Neuronal stem cell (in vitro differentiated cells): ENCODE measurements around the gene NUDT10. TPM values are rescaled to one million over a fixed set of nuclear protein-coding genes. Genes with fewer than 3 reads are reported as not detected.

Experiments
- DNase-seq: peaks from one replicate; pipeline ENCODE4 v3.0.0-alpha.2; 2013; ENCODE audit warnings: low spot score
- H2AFZ ChIP-seq: one replicate; pipeline ENCODE4 v1.6.1; 2013; ENCODE audit warnings: mild to moderate bottlenecking, low read length, inconsistent platforms
- H2AK5ac ChIP-seq: 2 replicates; pipeline ENCODE4 v1.6.1; 2013; ENCODE audit warnings: low read depth, mild to moderate bottlenecking, inconsistent platforms, low read length, moderate library complexity, mixed read lengths
- H2BK120ac ChIP-seq: 2 replicates; pipeline ENCODE4 v1.6.1; 2013; ENCODE audit warnings: low read depth, mild to moderate bottlenecking, inconsistent platforms, low read length, moderate library complexity, mixed read lengths
- H2BK12ac ChIP-seq: one replicate; pipeline ENCODE4 v1.6.1; 2013; ENCODE audit warnings: low read length, inconsistent platforms
- H2BK15ac ChIP-seq: 2 replicates; pipeline ENCODE4 v1.6.1; 2013; ENCODE audit warnings: mild to moderate bottlenecking, low read length, inconsistent platforms, mixed read lengths
- H2BK5ac ChIP-seq: one replicate; pipeline ENCODE4 v1.6.1; 2013; ENCODE audit warnings: inconsistent platforms, mild to moderate bottlenecking, low read length, moderate library complexity
- H3K14ac ChIP-seq: one replicate; pipeline ENCODE4 v1.6.1; 2013; ENCODE audit warnings: low read length, inconsistent platforms
- H3K18ac ChIP-seq: 2 replicates; pipeline ENCODE4 v1.6.1; 2013; ENCODE audit warnings: low read length, inconsistent platforms
- H3K23ac ChIP-seq: 2 replicates; pipeline ENCODE4 v1.6.1; 2013; ENCODE audit warnings: low read depth, mild to moderate bottlenecking, mixed read lengths, low read length, inconsistent platforms; ENCODE audit not compliant: poor library complexity
- H3K27ac ChIP-seq: replicated peaks from 3 replicates; pipeline ENCODE4 v1.5.1; 2013; ENCODE audit warnings: low read length, inconsistent platforms
- H3K27me3 ChIP-seq, 3 experiments: 2 replicates each; pipeline ENCODE4 v1.6.1; 2013; ENCODE audit warnings: low read length in 3 of 3, mild to moderate bottlenecking in 2 of 3, inconsistent platforms in 1 of 3, low read depth in 1 of 3, mixed read lengths in 1 of 3, moderate library complexity in 1 of 3; ENCODE audit not compliant: control insufficient read depth in 3 of 3, insufficient read depth in 3 of 3
- H3K36me3 ChIP-seq, 2 donors: replicated peaks in 1 of 2; 2 replicates each; pipeline ENCODE4 v1.6.1; 2013; ENCODE audit warnings: low read length in 2 of 2; ENCODE audit not compliant: control insufficient read depth in 2 of 2, insufficient read depth in 2 of 2
- H3K4ac ChIP-seq: 2 replicates; pipeline ENCODE4 v1.6.1; 2013; ENCODE audit warnings: inconsistent platforms, mild to moderate bottlenecking, low read length, moderate library complexity
- H3K4me1 ChIP-seq, 2 donors: 1 replicate in 1 of 2; 2 replicates in 1 of 2; pipeline ENCODE4 v1.6.1; 2013; ENCODE audit warnings: low read length in 2 of 2, low read depth in 1 of 2; ENCODE audit not compliant: control insufficient read depth in 2 of 2, insufficient read depth in 1 of 2
- H3K4me2 ChIP-seq: one replicate; pipeline ENCODE4 v1.6.1; 2013; ENCODE audit warnings: mild to moderate bottlenecking, low read length, inconsistent platforms; ENCODE audit not compliant: insufficient read depth, poor library complexity, severe bottlenecking
- H3K4me3 ChIP-seq, 2 donors: 2 replicates each; pipeline ENCODE4 v1.5.1; 2013; ENCODE audit warnings: low read length in 2 of 2, mild to moderate bottlenecking in 2 of 2, inconsistent platforms in 1 of 2, moderate library complexity in 1 of 2
- H3K79me1 ChIP-seq: one replicate; pipeline ENCODE4 v1.6.1; 2013; ENCODE audit warnings: low read depth, mild to moderate bottlenecking, inconsistent platforms, low read length, moderate library complexity
- H3K9ac ChIP-seq: one replicate; pipeline ENCODE4 v1.6.1; 2013; ENCODE audit warnings: mild to moderate bottlenecking, low read depth, low read length, inconsistent platforms; ENCODE audit not compliant: poor library complexity
- H3K9me3 ChIP-seq, 2 donors: replicated peaks in 1 of 2; 2 replicates each; pipeline versions ENCODE3 to v1.6.1; 2013; ENCODE audit warnings: low read length in 2 of 2, mild to moderate bottlenecking in 2 of 2, inconsistent platforms in 1 of 2, low read depth in 1 of 2, mixed read lengths in 1 of 2, moderate library complexity in 1 of 2; ENCODE audit not compliant: control insufficient read depth in 2 of 2, insufficient read depth in 1 of 2
- H4K8ac ChIP-seq: one replicate; pipeline ENCODE4 v1.6.1; 2013; ENCODE audit warnings: low read depth, mild to moderate bottlenecking, inconsistent platforms, low read length, moderate library complexity
- H4K91ac ChIP-seq: one replicate; pipeline ENCODE4 v1.6.1; 2013; ENCODE audit warnings: low read length, low read depth, mild to moderate bottlenecking, inconsistent platforms; ENCODE audit not compliant: poor library complexity
- WGBS, 2 donors: extraction: QIAGEN DNeasy Blood & Tissue Kit; methylation state at CpG; one replicate each; pipeline ENCODE4 v1.1.7; 2013; ENCODE audit warnings: missing lambda C conversion rate in 2 of 2, mixed read lengths in 1 of 2; ENCODE audit not compliant: insufficient read length in 2 of 2, insufficient replicate concordance in 1 of 2; ENCODE audit errors: extremely low coverage in 2 of 2; 5-methylcytosine and 5-hydroxymethylcytosine counted together
- polyA plus RNA-seq, 2 experiments: library from polyadenylated mRNA; stranded (reverse); fragments of 200-250 nt; gene quantifications; one replicate each; pipeline ENCODE4 v1.2.3, GENCODE V29; 2013

NUDT10 gene
- polyA plus RNA-seq (2013, experiment 1 of 2), result 18.1 TPM
- 18.1 TPM for polyA plus RNA-seq (2013, experiment 2 of 2)

- H2BK120ac ChIP-seq, result no peak within 1 kb of the TSS
- peak within 1 kb of the TSS; percentile 49 for H3K27ac ChIP-seq
- peak within 1 kb of the TSS; percentile 54 for H3K4me2 ChIP-seq
- no peak within 1 kb of the TSS for H4K91ac ChIP-seq
- peak within 1 kb of the TSS; percentile 56 for H3K14ac ChIP-seq
- H3K4me1 ChIP-seq, result no peaks in the 10 kb centered on the region
- peak; percentile 75 for DNase-seq
- H3K36me3 ChIP-seq, result no peaks in the 10 kb centered on the region
- H3K23ac ChIP-seq, result no peak within 1 kb of the TSS
- H4K8ac ChIP-seq, result no peak within 1 kb of the TSS
- H3K4me3 ChIP-seq, result peak within 1 kb of the TSS; percentile 50 to 84
- no peak within 1 kb of the TSS for H3K4ac ChIP-seq
- H2AK5ac ChIP-seq, result no peak within 1 kb of the TSS
- no peaks in the 10 kb centered on the region for H3K79me1 ChIP-seq
- no peak within 1 kb of the TSS for H2BK12ac ChIP-seq
- H3K27me3 ChIP-seq, result peaks cover 0 to 22% (median 0%) of the 10 kb centered on the region in 3 experiments
- H3K9ac ChIP-seq, result peak within 1 kb of the TSS; percentile 78
- no CpG with 5 or more reads among the region's 68 CpGs for WGBS, 2 donors
- no peaks in the 10 kb centered on the region for H3K9me3 ChIP-seq
- no peak within 1 kb of the TSS for H2BK5ac ChIP-seq
- peak within 1 kb of the TSS; percentile 81 for H3K18ac ChIP-seq
- H2AFZ ChIP-seq, result peak within 1 kb of the TSS; percentile 91
- H2BK15ac ChIP-seq, result no peak within 1 kb of the TSS
These were observed at the start of gene NUDT10 for GRCh38 chrX:51332188-51332942. Gene NUDT10 (plus strand): TSS chrX:51332822. CDS start chrX:51332966, 144 bp downstream.

- Histone ChIP-seq H3K27ac (no peak overlapping the region), H3K23ac (no peak overlapping the region), H2BK12ac (no peak overlapping the region), H2BK5ac (no peak overlapping the region), H2AK5ac (no peak overlapping the region), H4K8ac (no peak overlapping the region), H3K18ac (no peak overlapping the region), H2AFZ (no peak overlapping the region), H3K14ac (no peak overlapping the region), H3K9me3 (no peaks in the 10 kb centered on the region), H3K79me1 (no peaks in the 10 kb centered on the region), H3K4me1 (no peaks in the 10 kb centered on the region), H3K27me3 (no peaks in the 10 kb centered on the region), H4K91ac (no peak overlapping the region), H3K4me2 (no peak overlapping the region), H2BK120ac (no peak overlapping the region), H3K36me3 (no peaks in the 10 kb centered on the region), H3K9ac (no peak overlapping the region), H2BK15ac (no peak overlapping the region), H3K4me3 (no peak overlapping the region), H3K4ac (no peak overlapping the region)
- WGBS, 2 donors, result no CpG with 5 or more reads among the region's 3 CpGs
- no peak for DNase-seq
These were observed 40.2 kb upstream of the NUDT10 start for GRCh38 chrX:51292421-51292820.

- no peak overlapping the region for H3K18ac ChIP-seq
- no peak overlapping the region for H3K9ac ChIP-seq
- no peak overlapping the region for H2AK5ac ChIP-seq
- H2BK5ac ChIP-seq, result no peak overlapping the region
- no peak overlapping the region for H2AFZ ChIP-seq
- no peaks in the 10 kb centered on the region for H3K27me3 ChIP-seq
- no peak overlapping the region for H2BK120ac ChIP-seq
- H4K91ac ChIP-seq, result no peak overlapping the region
- H3K23ac ChIP-seq, result no peak overlapping the region
- no peak overlapping the region for H3K4me2 ChIP-seq
- H3K79me1 ChIP-seq, result no peaks in the 10 kb centered on the region
- H3K36me3 ChIP-seq, result no peaks in the 10 kb centered on the region
- H3K4me3 ChIP-seq, result no peak overlapping the region
- WGBS, 2 donors, result no CpG with 5 or more reads among the region's 2 CpGs
- no peak for DNase-seq
- no peaks in the 10 kb centered on the region for H3K9me3 ChIP-seq
- no peak overlapping the region for H2BK15ac ChIP-seq
- no peak overlapping the region for H3K4ac ChIP-seq
- no peaks in the 10 kb centered on the region for H3K4me1 ChIP-seq
- no peak overlapping the region for H3K14ac ChIP-seq
- no peak overlapping the region for H3K27ac ChIP-seq
- no peak overlapping the region for H2BK12ac ChIP-seq
- H4K8ac ChIP-seq, result no peak overlapping the region
These were observed 36.5 kb upstream of the NUDT10 start for GRCh38 chrX:51296138-51296537.

DNA sequence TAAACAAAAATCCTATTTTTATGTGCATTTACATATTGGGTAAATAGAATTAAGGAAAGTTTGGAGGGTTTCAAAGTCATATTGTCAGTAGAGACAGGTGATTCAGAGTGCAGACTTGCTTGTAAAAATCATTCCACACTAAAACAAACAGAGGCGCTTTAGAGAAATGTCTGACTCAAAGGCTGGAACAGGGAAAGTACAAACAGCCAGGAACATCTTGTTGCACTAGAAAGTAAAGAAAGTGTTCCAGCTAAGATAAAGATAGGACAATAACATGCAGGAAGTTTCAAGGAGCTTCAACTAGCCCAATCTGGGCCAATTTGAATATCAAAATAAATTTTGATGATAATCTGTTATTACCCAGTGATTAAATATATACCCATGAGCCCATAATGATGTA is 16.4 kb upstream of the NUDT10 start:
- Histone ChIP-seq H3K27ac (no peak overlapping the region), H3K23ac (no peak overlapping the region), H3K9me3 (no peaks in the 10 kb centered on the region), H2BK120ac (no peak overlapping the region), H3K79me1 (no peaks in the 10 kb centered on the region), H3K4me2 (no peak overlapping the region), H3K4ac (no peak overlapping the region), H3K9ac (no peak overlapping the region), H3K4me3 (no peak overlapping the region), H2AK5ac (no peak overlapping the region), H4K91ac (no peak overlapping the region), H2BK5ac (no peak overlapping the region), H3K27me3 (peaks cover 0 to 4% (median 0%) of the 10 kb centered on the region in 3 experiments), H3K4me1 (no peaks in the 10 kb centered on the region), H2AFZ (no peak overlapping the region), H3K36me3 (no peaks in the 10 kb centered on the region), H2BK15ac (no peak overlapping the region), H3K18ac (no peak overlapping the region), H3K14ac (no peak overlapping the region), H4K8ac (no peak overlapping the region), H2BK12ac (no peak overlapping the region)
- no CpG with 5 or more reads among the region's 1 CpG for WGBS, 2 donors
- DNase-seq, result no peak
